ENCODE results near the gene IL25. TPM values are rescaled to one million over a fixed set of nuclear protein-coding genes. Genes with fewer than 3 reads are reported as not detected.

The IL25 gene
- total RNA-seq, 1 donor = not detected

Small RNAs within 50 kb of the gene (small RNA-seq; reads per million reads assigned to genes)
- not detected for gene MIR208A
- not detected for gene MIR208B

Other genes starting within 250 kb of the IL25 start
- gene SLC7A8, start 189.1 kb upstream of the IL25 start, total RNA-seq = 2.2 TPM
- gene RNF212B, start 134.9 kb upstream of the IL25 start, total RNA-seq = not detected
- gene HOMEZ, start 86.7 kb upstream of the IL25 start, total RNA-seq = 18.9 TPM
- 10.2 TPM for gene PPP1R3E, start 70.0 kb upstream of the IL25 start, total RNA-seq
- 11.6 TPM for gene BCL2L2, start 66.0 kb upstream of the IL25 start, total RNA-seq
- gene PABPN1, start 51.4 kb upstream of the IL25 start, total RNA-seq = 78.6 TPM
- gene SLC22A17, start 19.9 kb upstream of the IL25 start, total RNA-seq = 23.4 TPM
- gene EFS, start 7.6 kb upstream of the IL25 start, total RNA-seq = under 0.01 TPM
- 3.0 TPM for gene CMTM5, start 4.2 kb downstream of the IL25 start, total RNA-seq
- under 0.01 TPM for gene MYH6, start 35.5 kb downstream of the IL25 start, total RNA-seq
- not detected for gene MYH7, start 62.9 kb downstream of the IL25 start, total RNA-seq
- 23.7 TPM for gene NGDN, start 96.9 kb downstream of the IL25 start, total RNA-seq
- gene ZFHX2, start 179.0 kb downstream of the IL25 start, total RNA-seq = 0.81 TPM
- 15.9 TPM for gene THTPA, start 183.5 kb downstream of the IL25 start, total RNA-seq
- 132 TPM for gene AP1G2, start 195.0 kb downstream of the IL25 start, total RNA-seq
- gene JPH4, start 206.0 kb downstream of the IL25 start, total RNA-seq = 0.27 TPM